A549 (cell line): ENCODE data around the gene ATP8A2.

Source experiments
- EP300 ChIP-seq, 2 experiments: fragments of >200 bp; sonication (Bioruptor Twin); formaldehyde crosslinking; IDR thresholded peaks; 2 replicates in 1 of 2; 3 replicates in 1 of 2; pipeline ENCODE4 v1.6.1; 2016 to 2017
- ESRRA ChIP-seq: fragments of 150-350 bp; IDR thresholded peaks from 2 replicates; pipeline ENCODE4 v1.6.1; 2014; ENCODE audit warnings: mild to moderate bottlenecking, low read length, borderline replicate concordance
- ZNF302 ChIP-seq: fragments of 250-450 bp; sonication (Bioruptor Pico); IDR thresholded peaks from 2 replicates; pipeline ENCODE4 v1.9.0; 2021; ENCODE audit warnings: inconsistent platforms, mild to moderate bottlenecking, moderate library complexity
- TF ChIP-seq, protein P1 (sequence below): fragments of >200 bp; sonication (Bioruptor Twin); formaldehyde crosslinking; IDR thresholded peaks from 3 replicates; pipeline ENCODE4 v1.5.1; 2016
- TF ChIP-seq, protein P2 (sequence below): IDR thresholded peaks from 2 replicates; pipeline ENCODE4 v1.6.1; 2012
- TF ChIP-seq, protein P3 (sequence below): IDR thresholded peaks from 2 replicates; pipeline ENCODE4 v1.6.1; 2012; ENCODE audit warnings: low read depth, borderline replicate concordance
- TF ChIP-seq, protein P4 (sequence below): fragments of >200 bp; sonication (Bioruptor Twin); formaldehyde crosslinking; IDR thresholded peaks from 3 replicates; pipeline ENCODE4 v1.6.1; 2016
- TF ChIP-seq, protein P5 (sequence below): fragments of 200-600 bp; sonication (generic); IDR thresholded peaks from 2 replicates; pipeline ENCODE4 v1.6.1; 2016; ENCODE audit warnings: antibody characterized with exemption, mild to moderate bottlenecking, moderate library complexity

DNA sequence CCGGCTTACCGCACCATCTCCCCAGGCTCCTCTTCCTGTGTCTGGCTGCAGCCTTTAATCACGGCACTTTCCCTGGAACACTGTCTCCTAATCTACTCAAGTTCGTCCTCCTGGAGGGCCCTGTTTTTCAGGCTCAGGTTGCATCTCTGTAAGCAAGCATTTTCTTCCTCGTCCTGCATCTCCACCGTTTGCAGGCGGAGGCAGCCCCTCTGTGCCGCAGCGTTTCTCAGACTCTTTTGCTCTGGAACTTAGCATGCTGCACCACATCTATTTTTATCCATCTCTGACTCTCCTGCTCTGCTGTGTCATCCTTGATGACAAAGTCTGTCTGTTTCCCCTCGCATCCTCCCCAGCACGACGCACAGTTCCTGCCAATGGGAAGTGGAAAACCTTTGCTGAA, 117.5 kb downstream of the ATP8A2 start:
- TF ChIP-seq, protein P1, sequence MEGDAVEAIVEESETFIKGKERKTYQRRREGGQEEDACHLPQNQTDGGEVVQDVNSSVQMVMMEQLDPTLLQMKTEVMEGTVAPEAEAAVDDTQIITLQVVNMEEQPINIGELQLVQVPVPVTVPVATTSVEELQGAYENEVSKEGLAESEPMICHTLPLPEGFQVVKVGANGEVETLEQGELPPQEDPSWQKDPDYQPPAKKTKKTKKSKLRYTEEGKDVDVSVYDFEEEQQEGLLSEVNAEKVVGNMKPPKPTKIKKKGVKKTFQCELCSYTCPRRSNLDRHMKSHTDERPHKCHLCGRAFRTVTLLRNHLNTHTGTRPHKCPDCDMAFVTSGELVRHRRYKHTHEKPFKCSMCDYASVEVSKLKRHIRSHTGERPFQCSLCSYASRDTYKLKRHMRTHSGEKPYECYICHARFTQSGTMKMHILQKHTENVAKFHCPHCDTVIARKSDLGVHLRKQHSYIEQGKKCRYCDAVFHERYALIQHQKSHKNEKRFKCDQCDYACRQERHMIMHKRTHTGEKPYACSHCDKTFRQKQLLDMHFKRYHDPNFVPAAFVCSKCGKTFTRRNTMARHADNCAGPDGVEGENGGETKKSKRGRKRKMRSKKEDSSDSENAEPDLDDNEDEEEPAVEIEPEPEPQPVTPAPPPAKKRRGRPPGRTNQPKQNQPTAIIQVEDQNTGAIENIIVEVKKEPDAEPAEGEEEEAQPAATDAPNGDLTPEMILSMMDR, result no peak
- TF ChIP-seq, protein P2, sequence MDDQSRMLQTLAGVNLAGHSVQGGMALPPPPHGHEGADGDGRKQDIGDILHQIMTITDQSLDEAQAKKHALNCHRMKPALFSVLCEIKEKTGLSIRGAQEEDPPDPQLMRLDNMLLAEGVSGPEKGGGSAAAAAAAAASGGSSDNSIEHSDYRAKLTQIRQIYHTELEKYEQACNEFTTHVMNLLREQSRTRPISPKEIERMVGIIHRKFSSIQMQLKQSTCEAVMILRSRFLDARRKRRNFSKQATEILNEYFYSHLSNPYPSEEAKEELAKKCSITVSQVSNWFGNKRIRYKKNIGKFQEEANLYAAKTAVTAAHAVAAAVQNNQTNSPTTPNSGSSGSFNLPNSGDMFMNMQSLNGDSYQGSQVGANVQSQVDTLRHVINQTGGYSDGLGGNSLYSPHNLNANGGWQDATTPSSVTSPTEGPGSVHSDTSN, result no peak
- TF ChIP-seq EP300 (IDR thresholded peaks at IDR 0.05) (no peak), ZNF302 (no peak), ESRRA (no peak)
- TF ChIP-seq, protein P3, sequence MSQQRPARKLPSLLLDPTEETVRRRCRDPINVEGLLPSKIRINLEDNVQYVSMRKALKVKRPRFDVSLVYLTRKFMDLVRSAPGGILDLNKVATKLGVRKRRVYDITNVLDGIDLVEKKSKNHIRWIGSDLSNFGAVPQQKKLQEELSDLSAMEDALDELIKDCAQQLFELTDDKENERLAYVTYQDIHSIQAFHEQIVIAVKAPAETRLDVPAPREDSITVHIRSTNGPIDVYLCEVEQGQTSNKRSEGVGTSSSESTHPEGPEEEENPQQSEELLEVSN, result no peak
- TF ChIP-seq, protein P4, sequence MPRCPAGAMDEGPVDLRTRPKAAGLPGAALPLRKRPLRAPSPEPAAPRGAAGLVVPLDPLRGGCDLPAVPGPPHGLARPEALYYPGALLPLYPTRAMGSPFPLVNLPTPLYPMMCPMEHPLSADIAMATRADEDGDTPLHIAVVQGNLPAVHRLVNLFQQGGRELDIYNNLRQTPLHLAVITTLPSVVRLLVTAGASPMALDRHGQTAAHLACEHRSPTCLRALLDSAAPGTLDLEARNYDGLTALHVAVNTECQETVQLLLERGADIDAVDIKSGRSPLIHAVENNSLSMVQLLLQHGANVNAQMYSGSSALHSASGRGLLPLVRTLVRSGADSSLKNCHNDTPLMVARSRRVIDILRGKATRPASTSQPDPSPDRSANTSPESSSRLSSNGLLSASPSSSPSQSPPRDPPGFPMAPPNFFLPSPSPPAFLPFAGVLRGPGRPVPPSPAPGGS, result no peak
- TF ChIP-seq, protein P5, sequence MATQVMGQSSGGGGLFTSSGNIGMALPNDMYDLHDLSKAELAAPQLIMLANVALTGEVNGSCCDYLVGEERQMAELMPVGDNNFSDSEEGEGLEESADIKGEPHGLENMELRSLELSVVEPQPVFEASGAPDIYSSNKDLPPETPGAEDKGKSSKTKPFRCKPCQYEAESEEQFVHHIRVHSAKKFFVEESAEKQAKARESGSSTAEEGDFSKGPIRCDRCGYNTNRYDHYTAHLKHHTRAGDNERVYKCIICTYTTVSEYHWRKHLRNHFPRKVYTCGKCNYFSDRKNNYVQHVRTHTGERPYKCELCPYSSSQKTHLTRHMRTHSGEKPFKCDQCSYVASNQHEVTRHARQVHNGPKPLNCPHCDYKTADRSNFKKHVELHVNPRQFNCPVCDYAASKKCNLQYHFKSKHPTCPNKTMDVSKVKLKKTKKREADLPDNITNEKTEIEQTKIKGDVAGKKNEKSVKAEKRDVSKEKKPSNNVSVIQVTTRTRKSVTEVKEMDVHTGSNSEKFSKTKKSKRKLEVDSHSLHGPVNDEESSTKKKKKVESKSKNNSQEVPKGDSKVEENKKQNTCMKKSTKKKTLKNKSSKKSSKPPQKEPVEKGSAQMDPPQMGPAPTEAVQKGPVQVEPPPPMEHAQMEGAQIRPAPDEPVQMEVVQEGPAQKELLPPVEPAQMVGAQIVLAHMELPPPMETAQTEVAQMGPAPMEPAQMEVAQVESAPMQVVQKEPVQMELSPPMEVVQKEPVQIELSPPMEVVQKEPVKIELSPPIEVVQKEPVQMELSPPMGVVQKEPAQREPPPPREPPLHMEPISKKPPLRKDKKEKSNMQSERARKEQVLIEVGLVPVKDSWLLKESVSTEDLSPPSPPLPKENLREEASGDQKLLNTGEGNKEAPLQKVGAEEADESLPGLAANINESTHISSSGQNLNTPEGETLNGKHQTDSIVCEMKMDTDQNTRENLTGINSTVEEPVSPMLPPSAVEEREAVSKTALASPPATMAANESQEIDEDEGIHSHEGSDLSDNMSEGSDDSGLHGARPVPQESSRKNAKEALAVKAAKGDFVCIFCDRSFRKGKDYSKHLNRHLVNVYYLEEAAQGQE, result no peak
